Parathyroid adenoma (tissue), 2 donors: ENCODE results near the gene BHMT2.

Experiments
- H2AFZ ChIP-seq: fragments of 300-600 bp; sonication (generic); one replicate; pipeline ENCODE4 v1.7.0; 2017; ENCODE audit warnings: antibody characterized with exemption, mild to moderate bottlenecking
- H3K27ac ChIP-seq: fragments of 300-600 bp; sonication (generic); one replicate; pipeline ENCODE4 v1.7.0; 2017
- H3K27me3 ChIP-seq: fragments of 300-600 bp; sonication (generic); one replicate; pipeline ENCODE4 v1.7.0; 2017; ENCODE audit warnings: low read length; ENCODE audit not compliant: control insufficient read depth, insufficient read depth
- H3K36me3 ChIP-seq: fragments of 300-600 bp; sonication (generic); one replicate; pipeline ENCODE4 v1.7.0; 2017; ENCODE audit warnings: low read length; ENCODE audit not compliant: control insufficient read depth, insufficient read depth
- H3K4me1 ChIP-seq: fragments of 300-600 bp; sonication (generic); one replicate; pipeline ENCODE4 v1.7.0; 2017; ENCODE audit warnings: control low read depth
- H3K4me2 ChIP-seq: fragments of 300-600 bp; sonication (generic); one replicate; pipeline ENCODE4 v1.7.0; 2017; ENCODE audit warnings: low read length
- H3K4me3 ChIP-seq: fragments of 300-600 bp; sonication (generic); one replicate; pipeline ENCODE4 v1.7.0; 2017; ENCODE audit warnings: low read depth, low read length
- H3K79me2 ChIP-seq: fragments of 300-600 bp; sonication (generic); one replicate; pipeline ENCODE4 v1.7.0; 2017; ENCODE audit warnings: control low read depth
- H3K9ac ChIP-seq: fragments of 300-600 bp; sonication (generic); one replicate; pipeline ENCODE4 v1.7.0; 2017; ENCODE audit warnings: mild to moderate bottlenecking
- H3K9me3 ChIP-seq: fragments of 300-600 bp; sonication (generic); one replicate; pipeline ENCODE4 v1.7.0; 2017; ENCODE audit warnings: low read length; ENCODE audit not compliant: control insufficient read depth
- TF ChIP-seq, protein P1 (sequence below): fragments of 300-600 bp; sonication (generic); IDR thresholded peaks from one replicate; pipeline ENCODE4 v1.7.0; 2017; ENCODE audit warnings: antibody characterized with exemption, mild to moderate bottlenecking
- donor health status: primary hyperparathyroidism.

Gene BHMT2

DNA sequence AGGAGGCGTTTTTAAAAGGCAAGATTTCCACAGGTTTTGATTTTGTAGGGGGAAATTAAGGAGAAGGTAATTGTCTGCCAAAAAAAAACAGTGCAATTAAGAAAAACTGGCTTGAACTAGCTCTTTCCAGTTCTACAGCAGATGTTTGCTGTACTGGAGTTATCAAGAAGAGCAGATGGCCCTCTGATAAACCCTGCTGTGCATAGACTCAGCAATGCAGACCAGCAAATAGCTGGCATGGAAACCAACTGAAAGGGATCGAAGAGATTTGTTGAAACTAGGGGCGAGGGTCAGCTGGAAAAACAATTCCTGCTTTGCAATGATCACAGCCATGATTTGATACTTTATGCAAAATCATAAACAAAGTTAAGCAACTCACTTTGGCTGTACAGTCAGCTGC is 24.2 kb downstream of the BHMT2 start:
- Histone ChIP-seq H3K9me3 (no peaks in the 10 kb centered on the region), H3K9ac (no peak overlapping the region), H3K4me1 (peaks cover 7% of the 10 kb centered on the region), H3K36me3 (no peaks in the 10 kb centered on the region), H3K4me3 (no peak overlapping the region), H3K79me2 (no peaks in the 10 kb centered on the region), H3K27ac (no peak overlapping the region), H3K4me2 (peak overlapping the region; percentile 46), H2AFZ (peak overlapping the region; percentile 8), H3K27me3 (no peaks in the 10 kb centered on the region)
- TF ChIP-seq, protein P1, sequence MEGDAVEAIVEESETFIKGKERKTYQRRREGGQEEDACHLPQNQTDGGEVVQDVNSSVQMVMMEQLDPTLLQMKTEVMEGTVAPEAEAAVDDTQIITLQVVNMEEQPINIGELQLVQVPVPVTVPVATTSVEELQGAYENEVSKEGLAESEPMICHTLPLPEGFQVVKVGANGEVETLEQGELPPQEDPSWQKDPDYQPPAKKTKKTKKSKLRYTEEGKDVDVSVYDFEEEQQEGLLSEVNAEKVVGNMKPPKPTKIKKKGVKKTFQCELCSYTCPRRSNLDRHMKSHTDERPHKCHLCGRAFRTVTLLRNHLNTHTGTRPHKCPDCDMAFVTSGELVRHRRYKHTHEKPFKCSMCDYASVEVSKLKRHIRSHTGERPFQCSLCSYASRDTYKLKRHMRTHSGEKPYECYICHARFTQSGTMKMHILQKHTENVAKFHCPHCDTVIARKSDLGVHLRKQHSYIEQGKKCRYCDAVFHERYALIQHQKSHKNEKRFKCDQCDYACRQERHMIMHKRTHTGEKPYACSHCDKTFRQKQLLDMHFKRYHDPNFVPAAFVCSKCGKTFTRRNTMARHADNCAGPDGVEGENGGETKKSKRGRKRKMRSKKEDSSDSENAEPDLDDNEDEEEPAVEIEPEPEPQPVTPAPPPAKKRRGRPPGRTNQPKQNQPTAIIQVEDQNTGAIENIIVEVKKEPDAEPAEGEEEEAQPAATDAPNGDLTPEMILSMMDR: no peak

DNA sequence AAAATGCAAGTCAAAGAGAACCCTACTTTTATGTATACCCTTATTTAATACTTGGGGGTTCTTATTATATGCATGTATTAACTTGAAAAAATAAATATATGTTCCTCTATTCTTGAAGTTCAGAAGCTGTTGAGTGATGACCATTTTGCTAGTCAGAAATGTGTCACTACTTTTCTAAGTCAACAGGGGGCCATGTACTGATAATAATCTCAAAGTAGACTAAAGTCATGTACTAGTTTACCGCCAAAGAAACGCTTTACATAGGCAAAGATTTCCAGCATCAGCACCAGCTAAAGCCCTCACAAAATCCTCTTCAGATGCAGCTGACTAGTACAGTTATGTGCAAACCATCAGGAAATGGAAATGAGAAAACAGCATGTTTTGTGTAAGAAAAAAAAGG is 36.3 kb downstream of the BHMT2 start:
- H3K4me1 ChIP-seq: no peaks in the 10 kb centered on the region
- no peaks in the 10 kb centered on the region for H3K27me3 ChIP-seq
- no peaks in the 10 kb centered on the region for H3K36me3 ChIP-seq
- no peaks in the 10 kb centered on the region for H3K9me3 ChIP-seq
- no peak overlapping the region for H3K4me3 ChIP-seq
- H2AFZ ChIP-seq: no peak overlapping the region
- H3K4me2 ChIP-seq: no peak overlapping the region
- TF ChIP-seq, protein P1: no peak
- H3K27ac ChIP-seq: no peak overlapping the region
- no peak overlapping the region for H3K9ac ChIP-seq
- no peaks in the 10 kb centered on the region for H3K79me2 ChIP-seq

DNA sequence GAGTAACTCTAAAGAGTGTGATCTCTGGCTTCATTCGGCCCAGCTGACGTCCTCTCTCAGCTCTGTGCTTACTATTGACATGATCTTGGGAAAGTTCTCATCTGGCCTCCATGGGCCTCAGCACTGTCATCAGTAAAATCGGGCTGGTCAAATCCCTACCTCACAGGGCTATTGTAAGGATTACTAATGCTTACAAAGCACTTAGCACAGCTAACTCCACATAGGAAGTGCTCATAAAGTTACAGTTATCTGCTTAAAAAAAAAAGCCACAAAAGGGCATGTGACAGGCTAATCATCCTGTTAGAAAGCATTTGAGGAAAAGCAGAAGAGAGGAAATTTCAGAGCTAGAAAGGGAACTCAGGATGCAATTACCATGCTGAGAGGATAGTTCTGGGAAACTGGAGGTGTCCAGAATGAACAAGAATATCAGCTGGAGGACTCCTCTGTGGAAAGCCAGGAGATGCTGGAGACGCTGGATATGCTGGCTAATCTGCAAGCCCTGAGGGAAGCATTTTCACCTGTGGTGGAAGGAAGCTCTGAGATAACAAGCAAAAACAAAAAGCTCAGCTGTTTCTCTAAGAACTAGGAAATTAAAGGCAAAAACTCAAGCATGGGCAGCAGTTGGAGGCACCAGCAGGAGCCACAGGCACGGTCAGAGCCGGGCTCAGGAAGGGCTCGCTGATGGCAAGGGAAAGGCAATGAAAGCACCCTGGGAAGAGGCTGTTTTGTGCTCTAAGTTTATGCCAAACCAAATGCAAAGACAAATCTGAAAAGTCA is 37.6 kb downstream of the BHMT2 start:
- Histone ChIP-seq H3K36me3 (no peaks in the 10 kb centered on the region), H2AFZ (no peak overlapping the region), H3K27ac (no peak overlapping the region), H3K27me3 (no peaks in the 10 kb centered on the region), H3K9ac (no peak overlapping the region), H3K79me2 (no peaks in the 10 kb centered on the region), H3K4me2 (no peak overlapping the region), H3K9me3 (no peaks in the 10 kb centered on the region), H3K4me1 (no peaks in the 10 kb centered on the region), H3K4me3 (no peak overlapping the region)
- TF ChIP-seq, protein P1: no peak

DNA sequence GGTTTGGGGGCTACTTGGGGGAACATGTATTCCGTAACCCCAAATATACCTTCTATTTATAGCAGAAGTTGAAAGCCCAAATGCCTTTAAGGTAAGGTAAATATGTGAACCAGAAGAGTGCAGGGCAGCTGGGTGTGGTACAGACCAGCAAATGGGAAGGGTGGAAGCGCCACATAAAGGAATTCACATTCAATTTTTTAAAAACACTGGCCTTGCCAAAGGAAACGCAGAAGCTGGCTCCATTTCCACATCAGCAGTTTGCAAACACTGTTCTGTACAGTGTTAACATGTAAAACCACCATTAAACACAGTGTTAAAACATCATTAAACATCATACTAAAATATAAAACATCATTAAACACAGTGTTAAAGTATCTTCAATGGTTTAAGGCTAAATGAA is 38.5 kb downstream of the BHMT2 start:
- no peaks in the 10 kb centered on the region for H3K9me3 ChIP-seq
- H3K4me1 ChIP-seq: no peaks in the 10 kb centered on the region
- H3K4me3 ChIP-seq: no peak overlapping the region
- TF ChIP-seq, protein P1: no peak
- no peak overlapping the region for H2AFZ ChIP-seq
- H3K9ac ChIP-seq: no peak overlapping the region
- no peak overlapping the region for H3K4me2 ChIP-seq
- H3K27me3 ChIP-seq: peaks cover 3% of the 10 kb centered on the region
- H3K36me3 ChIP-seq: no peaks in the 10 kb centered on the region
- H3K79me2 ChIP-seq: no peaks in the 10 kb centered on the region
- H3K27ac ChIP-seq: no peak overlapping the region

DNA sequence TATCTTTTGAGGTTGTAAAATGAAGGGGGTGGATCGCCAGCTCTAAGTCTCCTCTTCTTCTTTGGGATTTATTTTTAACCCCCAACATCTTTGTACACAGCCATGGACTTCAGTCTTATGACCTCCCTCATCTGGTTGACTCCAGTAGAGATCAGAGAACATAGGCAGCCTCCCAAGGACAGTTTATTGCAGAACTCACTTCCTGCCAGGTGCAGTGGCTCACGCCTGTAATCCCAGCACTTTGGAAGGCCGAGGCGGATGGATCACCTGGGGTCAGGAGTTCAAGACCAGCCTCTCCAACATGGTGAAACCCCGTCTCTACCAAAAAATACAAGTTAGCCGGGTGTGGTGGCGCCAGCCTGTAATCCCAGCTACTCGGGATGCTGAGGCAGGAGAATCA is 39.2 kb downstream of the BHMT2 start:
- no peaks in the 10 kb centered on the region for H3K79me2 ChIP-seq
- TF ChIP-seq, protein P1: no peak
- H3K9me3 ChIP-seq: no peaks in the 10 kb centered on the region
- H3K4me3 ChIP-seq: no peak overlapping the region
- H3K27me3 ChIP-seq: peaks cover 3% of the 10 kb centered on the region
- no peaks in the 10 kb centered on the region for H3K36me3 ChIP-seq
- no peak overlapping the region for H3K27ac ChIP-seq
- no peaks in the 10 kb centered on the region for H3K4me1 ChIP-seq
- no peak overlapping the region for H2AFZ ChIP-seq
- H3K9ac ChIP-seq: no peak overlapping the region
- H3K4me2 ChIP-seq: no peak overlapping the region
